Nephron (organoid): Measurements from ENCODE around the gene SESN1.
A peak's percentile ranks its signal among the peaks of the same experiment; 100 is the strongest.

Experiments used
- H3K27ac Mint-ChIP-seq, 3 experiments: 2 replicates each; pipeline ENCODE4 v1.8.0; 2020; ENCODE audit warnings: mixed read lengths in 3 of 3, mild to moderate bottlenecking in 2 of 3, moderate library complexity in 1 of 3
- H3K27me3 Mint-ChIP-seq: 2 replicates; pipeline ENCODE4 v1.8.0; 2021; ENCODE audit warnings: low read depth, mild to moderate bottlenecking, moderate library complexity, mixed read lengths
- H3K36me3 Mint-ChIP-seq: 2 replicates; pipeline ENCODE4 v1.8.0; 2020; ENCODE audit warnings: low read depth, mixed read lengths
- H3K4me1 Mint-ChIP-seq: 2 replicates; pipeline ENCODE4 v1.8.0; 2020; ENCODE audit warnings: mixed read lengths
- H3K4me3 Mint-ChIP-seq, 3 experiments: 2 replicates each; pipeline ENCODE4 v1.8.0; 2020; ENCODE audit warnings: mild to moderate bottlenecking in 3 of 3, mixed read lengths in 3 of 3, moderate library complexity in 2 of 3
- H3K9me3 Mint-ChIP-seq: 2 replicates; pipeline ENCODE4 v1.8.0; 2020; ENCODE audit warnings: mixed read lengths
- CTCF ChIP-seq, 3 experiments: fragments of 200-600 bp; sonication (generic); IDR thresholded peaks; one replicate each; pipeline ENCODE4 v1.5.0; 2021; ENCODE audit warnings: antibody characterized with exemption in 3 of 3; ENCODE audit not compliant: unreplicated experiment in 3 of 3

The SESN1 gene

GRCh38 chr6:108948181-108948661, 146.4 kb downstream of the SESN1 start:
- TF ChIP-seq CTCF (IDR thresholded peaks at IDR 0.05; ENCODE audit: unreplicated experiment in 3 of 3): no peak
- Mint-ChIP-seq H3K36me3 (no peaks in the 10 kb centered on the region), H3K4me1 (peaks cover 51% of the 10 kb centered on the region), H3K9me3 (no peaks in the 10 kb centered on the region), H3K4me3 (peak overlapping the region in 1 of 3 experiments; percentile 9), H3K27ac (peak overlapping the region; percentile 0 to 95 (median 45)), H3K27me3 (no peaks in the 10 kb centered on the region)

- Mint-ChIP-seq H3K27me3 (no peaks in the 10 kb centered on the region), H3K4me1 (peaks cover 57% of the 10 kb centered on the region), H3K4me3 (no peak overlapping the region), H3K27ac (peak overlapping the region; percentile 17 to 95 (median 35)), H3K9me3 (no peaks in the 10 kb centered on the region), H3K36me3 (no peaks in the 10 kb centered on the region)
- no peak for TF ChIP-seq CTCF (IDR thresholded peaks at IDR 0.05; ENCODE audit: unreplicated experiment in 3 of 3)
Observed at GRCh38 chr6:108947114-108947854, 147.4 kb downstream of the SESN1 start.

GRCh38 chr6:108946695-108947094, 148.0 kb downstream of the SESN1 start:
- H3K27me3 Mint-ChIP-seq: no peaks in the 10 kb centered on the region
- peaks cover 57% of the 10 kb centered on the region for H3K4me1 Mint-ChIP-seq
- no peak overlapping the region for H3K4me3 Mint-ChIP-seq
- no peaks in the 10 kb centered on the region for H3K36me3 Mint-ChIP-seq
- TF ChIP-seq CTCF (IDR thresholded peaks at IDR 0.05; ENCODE audit: unreplicated experiment in 3 of 3): no peak
- no peaks in the 10 kb centered on the region for H3K9me3 Mint-ChIP-seq
- peak overlapping the region; percentile 17 to 95 (median 35) for H3K27ac Mint-ChIP-seq

- Mint-ChIP-seq H3K4me3 (peak overlapping the region in 1 of 3 experiments; percentile 19), H3K36me3 (no peaks in the 10 kb centered on the region), H3K27ac (peak overlapping the region; percentile 36 to 95 (median 84)), H3K4me1 (peaks cover 53% of the 10 kb centered on the region), H3K27me3 (no peaks in the 10 kb centered on the region), H3K9me3 (no peaks in the 10 kb centered on the region)
- no peak for TF ChIP-seq CTCF (IDR thresholded peaks at IDR 0.05; ENCODE audit: unreplicated experiment in 3 of 3)
Observed at GRCh38 chr6:108945681-108946159, 148.9 kb downstream of the SESN1 start.

GRCh38 chr6:108944707-108945680, 149.7 kb downstream of the SESN1 start:
- Mint-ChIP-seq H3K27me3 (no peaks in the 10 kb centered on the region), H3K4me3 (peak overlapping the region in 1 of 3 experiments; percentile 48), H3K36me3 (no peaks in the 10 kb centered on the region), H3K9me3 (no peaks in the 10 kb centered on the region), H3K4me1 (peaks cover 53% of the 10 kb centered on the region), H3K27ac (peak overlapping the region; percentile 17 to 95 (median 84))
- TF ChIP-seq CTCF (IDR thresholded peaks at IDR 0.05; ENCODE audit: unreplicated experiment in 3 of 3): no peak
